HAP-1 (cell line): ENCODE data around the gene PERP.

ENCODE experiments used
- DNase-seq, 2 experiments: peaks; one replicate each; pipeline ENCODE4 v3.0.0-alpha.2; 2016 to 2020; ENCODE audit warnings: low spot score in 2 of 2
- H3K27me3 ChIP-seq: fragments of 250-450 bp; sonication (Bioruptor Pico); 2 replicates; pipeline ENCODE4 v1.5.1; 2020; ENCODE audit warnings: low read depth, mild to moderate bottlenecking, moderate library complexity
- H3K36me3 ChIP-seq: fragments of 250-450 bp; sonication (Bioruptor Pico); replicated peaks from 2 replicates; pipeline ENCODE4 v1.5.1; 2020; ENCODE audit warnings: mild to moderate bottlenecking
- H3K4me1 ChIP-seq: fragments of 250-450 bp; sonication (Bioruptor Pico); 2 replicates; pipeline ENCODE4 v1.5.1; 2020; ENCODE audit warnings: mild to moderate bottlenecking
- H3K4me3 ChIP-seq: fragments of 250-450 bp; sonication (Bioruptor Pico); 2 replicates; pipeline ENCODE4 v1.5.1; 2020; ENCODE audit warnings: mild to moderate bottlenecking, moderate library complexity
- H3K9me3 ChIP-seq: fragments of 250-450 bp; sonication (Bioruptor Pico); 2 replicates; pipeline ENCODE4 v1.5.1; 2020; ENCODE audit warnings: mild to moderate bottlenecking, moderate library complexity
- in situ Hi-C: fragments of 300-500 bp; cut with MboI; formaldehyde crosslinking; loops from 3 replicates; pipeline ENCODE4 v1.14.3; 2020; ENCODE audit warnings: low sequenced_read_pairs, inconsistent platforms, mixed read lengths

The PERP gene

GRCh38 chr6:138078491-138078890 is 28.7 kb downstream of the PERP start:
- in situ Hi-C loops = no loop called here
- Histone ChIP-seq H3K4me3 (no peak overlapping the region), H3K36me3 (no peaks in the 10 kb centered on the region), H3K9me3 (peaks cover 2% of the 10 kb centered on the region; the same call in 1 of the 2 replicates), H3K27me3 (peaks cover 9% of the 10 kb centered on the region; the same call in 1 of the 2 replicates), H3K4me1 (no peaks in the 10 kb centered on the region)
- DNase-seq = no peak

DNA sequence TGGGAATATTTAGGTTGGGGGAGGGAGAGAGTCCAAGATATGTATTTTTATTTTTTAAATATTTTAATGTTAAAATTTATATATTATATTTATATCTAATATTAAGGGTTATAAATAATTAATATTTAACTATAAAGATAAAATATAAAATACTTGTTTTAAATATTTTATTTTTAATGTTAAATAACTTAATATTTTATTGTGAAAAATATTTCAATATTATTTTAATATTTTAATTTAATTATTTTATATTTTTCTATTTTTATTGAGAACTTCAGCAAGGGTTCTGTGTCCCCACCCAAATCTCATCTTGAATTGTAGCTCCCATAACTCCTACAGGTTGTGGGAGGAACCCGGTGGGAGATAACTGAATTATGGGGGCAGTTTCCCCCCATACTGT is 34.0 kb downstream of the PERP start:
- in situ Hi-C loops = no loop called here
- Histone ChIP-seq H3K27me3 (peaks cover 8% of the 10 kb centered on the region; the same call in 1 of the 2 replicates), H3K4me1 (no peaks in the 10 kb centered on the region), H3K9me3 (peaks cover 2% of the 10 kb centered on the region; the same call in 1 of the 2 replicates), H3K36me3 (no peaks in the 10 kb centered on the region), H3K4me3 (no peak overlapping the region)
- no peak for DNase-seq

- H3K9me3 ChIP-seq = no peaks in the 10 kb centered on the region
- no peaks in the 10 kb centered on the region for H3K4me1 ChIP-seq
- DNase-seq = no peak
- H3K36me3 ChIP-seq = no peaks in the 10 kb centered on the region
- in situ Hi-C loops = no loop called here
- H3K27me3 ChIP-seq = peaks cover 2% of the 10 kb centered on the region; the same call in 1 of the 2 replicates
- H3K4me3 ChIP-seq = no peak overlapping the region
Observed at GRCh38 chr6:138063726-138064125, 43.5 kb downstream of the PERP start.

DNA sequence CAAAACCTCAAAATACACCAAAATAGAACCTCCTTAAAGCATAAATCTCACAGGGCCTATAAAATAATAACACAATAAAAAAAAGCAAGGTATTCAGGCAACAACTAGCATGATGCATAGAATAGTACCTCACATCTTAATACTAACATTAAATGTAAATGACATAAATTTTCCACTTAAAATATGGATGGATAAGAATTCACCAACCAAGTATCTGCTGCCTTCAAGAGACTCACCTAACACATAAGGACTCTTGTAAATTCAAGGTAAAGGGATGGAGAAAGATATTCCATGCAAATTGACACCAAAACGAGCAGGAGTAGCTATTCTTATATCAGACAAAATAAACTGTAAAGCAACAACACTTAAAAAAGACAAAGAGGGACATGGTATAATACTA is 52.2 kb downstream of the PERP start:
- H3K4me1 ChIP-seq = no peaks in the 10 kb centered on the region
- H3K36me3 ChIP-seq = no peaks in the 10 kb centered on the region
- in situ Hi-C loops = no loop called here
- H3K9me3 ChIP-seq = peaks cover 3% of the 10 kb centered on the region; the same call in 1 of the 2 replicates
- no peaks in the 10 kb centered on the region for H3K27me3 ChIP-seq
- DNase-seq = no peak
- H3K4me3 ChIP-seq = no peak overlapping the region

DNA sequence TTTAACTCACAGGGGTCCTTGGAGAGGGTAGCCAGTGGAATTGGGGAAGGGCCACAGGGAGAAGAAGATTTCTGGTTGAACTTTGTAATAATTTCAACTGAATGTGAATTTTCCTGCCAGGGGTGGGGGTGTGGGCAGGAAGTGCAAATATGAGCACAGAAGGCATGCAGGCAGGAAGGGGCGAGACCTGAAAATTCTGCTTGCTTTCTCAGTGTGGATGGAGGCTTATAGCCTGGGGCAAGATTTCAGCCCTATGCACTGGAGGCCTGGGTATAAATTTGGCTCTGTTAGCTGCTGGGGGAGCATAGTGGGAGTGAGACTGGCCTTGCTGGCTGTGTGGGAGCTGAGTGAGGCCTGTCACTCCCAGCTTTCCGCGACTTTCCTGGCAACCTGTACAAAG is 54.4 kb downstream of the PERP start:
- in situ Hi-C loops = no loop called here
- H3K4me3 ChIP-seq = no peak overlapping the region
- DNase-seq = no peak
- no peaks in the 10 kb centered on the region for H3K27me3 ChIP-seq
- peaks cover 3% of the 10 kb centered on the region; the same call in 1 of the 2 replicates for H3K9me3 ChIP-seq
- H3K4me1 ChIP-seq = no peaks in the 10 kb centered on the region
- no peaks in the 10 kb centered on the region for H3K36me3 ChIP-seq

DNA sequence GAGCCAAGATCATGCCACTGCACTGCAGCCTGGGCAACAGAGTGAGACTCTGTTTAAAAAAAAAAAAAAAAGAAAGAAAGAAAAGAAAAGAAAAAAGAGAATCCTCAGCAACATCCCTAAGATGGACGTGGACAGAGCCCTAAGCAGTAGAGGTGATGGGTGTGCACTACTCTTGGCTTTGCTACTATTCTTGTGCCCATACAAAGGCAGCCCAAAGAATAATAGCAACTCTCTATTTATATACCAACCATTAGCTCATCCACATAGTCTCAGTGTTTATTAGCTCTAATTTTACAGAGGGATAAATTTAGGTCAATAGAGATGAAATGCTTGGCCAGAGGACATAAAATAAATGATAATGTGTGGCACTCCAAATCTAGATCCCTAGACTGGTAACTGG is 62.2 kb downstream of the PERP start:
- Histone ChIP-seq H3K9me3 (no peaks in the 10 kb centered on the region; the same call in 1 of the 2 replicates), H3K27me3 (no peaks in the 10 kb centered on the region), H3K4me3 (no peak overlapping the region), H3K36me3 (no peaks in the 10 kb centered on the region), H3K4me1 (0 out of 2 replicates have a peak, but pooled peaks cover 3% of the 10 kb centered on the region)
- in situ Hi-C loops = no loop called here
- DNase-seq = no peak

GRCh38 chr6:138044458-138044857 is 62.8 kb downstream of the PERP start:
- no peak overlapping the region for H3K4me3 ChIP-seq
- in situ Hi-C loops = no loop called here
- no peaks in the 10 kb centered on the region; the same call in 1 of the 2 replicates for H3K9me3 ChIP-seq
- no peaks in the 10 kb centered on the region for H3K27me3 ChIP-seq
- no peaks in the 10 kb centered on the region for H3K36me3 ChIP-seq
- DNase-seq = no peak
- 0 out of 2 replicates have a peak, but pooled peaks cover 3% of the 10 kb centered on the region for H3K4me1 ChIP-seq
